GM10266 (cell line): ENCODE results near the gene GNG12.

Source experiments
- DNase-seq: peaks from one replicate; pipeline ENCODE4 v3.0.0; 2012; ENCODE audit errors: extremely low spot score
- CTCF ChIP-seq: IDR thresholded peaks from 2 replicates; pipeline ENCODE4 v1.5.1; 2012; ENCODE audit warnings: mild to moderate bottlenecking, low read depth; ENCODE audit not compliant: control insufficient read depth, insufficient read depth; ENCODE audit errors: missing control alignments

The GNG12 gene

DNA sequence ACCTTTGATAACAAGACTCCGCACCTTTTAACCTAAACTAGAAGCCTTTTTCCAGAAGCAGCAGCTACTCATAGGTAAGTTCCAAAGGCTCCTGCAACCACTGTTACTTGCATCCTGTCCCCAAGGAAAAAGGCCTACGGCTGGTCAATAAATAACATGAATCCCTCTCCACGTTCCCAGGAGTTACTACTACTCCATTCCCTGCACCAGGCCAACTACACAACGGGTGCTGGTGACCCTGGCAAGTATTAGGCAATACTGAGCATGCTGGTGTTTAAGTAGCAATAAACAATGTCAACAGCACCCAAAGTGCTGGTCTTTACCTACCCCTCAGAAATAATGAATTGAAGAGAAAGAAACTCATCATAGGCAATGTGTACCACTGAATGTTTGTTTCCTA is 7.7 kb downstream of the GNG12 start:
- DNase-seq, result no peak
- no peak for TF ChIP-seq CTCF

GRCh38 chr1:67824766-67825165 is 8.5 kb downstream of the GNG12 start:
- DNase-seq, result no peak
- no peak for TF ChIP-seq CTCF

GRCh38 chr1:67823615-67824014 is 9.7 kb downstream of the GNG12 start:
- no peak for TF ChIP-seq CTCF
- DNase-seq, result no peak

DNA sequence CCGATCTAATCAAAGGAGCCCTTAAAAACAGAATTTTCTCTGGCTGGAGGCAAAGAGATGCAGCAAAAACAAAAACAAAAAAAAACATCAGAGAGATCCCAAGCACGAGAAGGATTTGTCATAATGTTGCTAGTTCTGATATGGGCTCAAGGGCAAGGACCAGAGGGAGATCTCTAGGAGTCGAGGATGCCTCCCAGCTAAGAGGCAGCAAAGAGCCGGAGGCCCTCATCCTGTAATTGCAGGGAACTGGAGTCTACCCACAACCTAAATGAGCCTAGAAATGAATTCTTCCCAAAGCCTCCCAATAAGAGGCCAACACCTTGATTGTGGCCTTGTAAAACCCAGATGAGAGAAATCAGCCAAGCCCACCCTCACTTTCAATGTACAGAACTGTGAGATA is 12.0 kb downstream of the GNG12 start:
- no peak for TF ChIP-seq CTCF

GRCh38 chr1:67818725-67819301 is 14.5 kb downstream of the GNG12 start:
- TF ChIP-seq CTCF, result no peak
- no peak for DNase-seq

More for the DNA sequence above, 12.0 kb downstream of the GNG12 start:
- no peak for DNase-seq

DNA sequence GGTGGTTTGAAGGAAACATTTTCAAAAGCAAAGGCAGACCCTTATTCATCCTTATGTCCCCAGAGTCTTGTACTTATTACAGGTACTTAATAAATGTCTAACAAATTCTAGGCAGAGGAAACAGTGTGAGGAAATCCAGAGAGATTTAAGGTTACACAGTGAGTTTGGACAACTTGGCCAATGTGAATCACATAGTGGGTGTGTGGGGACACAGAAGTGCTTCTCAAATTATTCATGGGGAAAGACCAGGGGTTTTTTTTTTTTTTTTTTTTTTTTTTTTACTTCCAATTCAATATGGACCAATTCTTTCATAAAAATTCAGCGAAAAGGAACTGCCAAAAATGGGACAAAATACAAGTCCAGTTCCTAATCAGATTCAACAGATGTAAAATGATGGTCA is 15.1 kb downstream of the GNG12 start:
- TF ChIP-seq CTCF, result no peak
- no peak for DNase-seq

DNA sequence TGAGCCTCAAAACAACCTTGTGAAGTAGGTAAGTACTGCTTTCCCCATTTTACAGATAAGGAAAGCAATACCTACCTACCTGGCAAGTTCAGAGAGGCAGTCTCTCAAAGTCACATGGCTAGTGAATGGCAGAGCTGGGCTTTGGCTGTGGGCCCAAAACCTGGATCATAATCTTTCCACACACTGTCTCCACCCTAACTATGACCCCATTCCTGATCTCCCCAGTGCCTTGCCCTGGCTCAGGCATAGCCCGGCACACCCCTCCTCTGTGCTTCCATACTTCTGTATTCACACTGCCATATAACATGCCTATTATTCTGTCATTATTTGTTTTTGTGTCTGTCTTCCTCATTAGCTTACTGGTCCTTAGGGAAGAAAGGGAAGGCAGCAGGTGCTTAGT is 15.9 kb downstream of the GNG12 start:
- no peak for DNase-seq
- no peak for TF ChIP-seq CTCF
